Fibroblast of lung (primary cell): ENCODE results near the gene PRR7. TPM values are rescaled to one million over a fixed set of nuclear protein-coding genes. Genes with fewer than 3 reads are reported as not detected.

Experiments used
- DNase-seq, 2 donors: peaks; one replicate each; pipeline versions ENCODE4 v3.0.0 to v3.0.0-alpha.2; 2010; ENCODE audit warnings: low read depth in 2 of 2
- H2AFZ ChIP-seq: 2 replicates; pipeline ENCODE4 v1.5.1; 2012; ENCODE audit warnings: low read length, control low read depth, inconsistent platforms
- H3K27ac ChIP-seq: 2 replicates; pipeline ENCODE4 v1.5.1; 2011; ENCODE audit warnings: low read length, control low read depth; ENCODE audit not compliant: insufficient read depth
- H3K27me3 ChIP-seq: 2 replicates; pipeline ENCODE4 v1.5.1; 2011; ENCODE audit warnings: mild to moderate bottlenecking, low read length; ENCODE audit not compliant: control insufficient read depth, insufficient read depth
- H3K36me3 ChIP-seq: 2 replicates; pipeline ENCODE4 v1.5.1; 2011; ENCODE audit warnings: low read length; ENCODE audit not compliant: control insufficient read depth, insufficient read depth
- H3K4me1 ChIP-seq: 2 replicates; pipeline ENCODE4 v1.5.1; 2011; ENCODE audit warnings: low read length; ENCODE audit not compliant: control insufficient read depth, insufficient read depth; ENCODE audit errors: extremely low read depth
- H3K4me2 ChIP-seq: 2 replicates; pipeline ENCODE4 v1.5.1; 2011; ENCODE audit warnings: low read length, control low read depth; ENCODE audit not compliant: insufficient read depth; ENCODE audit errors: extremely low read depth
- H3K4me3 ChIP-seq, 4 experiments: fragments of 200-600 bp in 1 of 4; sonication (generic) in 1 of 4; replicated peaks in 1 of 4; 2 replicates each; pipeline ENCODE4 v1.5.1; 2011 to 2016; ENCODE audit warnings: low read length in 4 of 4, low read depth in 3 of 4, mild to moderate bottlenecking in 3 of 4, control low read depth in 2 of 4, inconsistent platforms in 1 of 4, mixed read lengths in 1 of 4; ENCODE audit not compliant: insufficient read depth in 1 of 4; ENCODE audit errors: control extremely low read depth in 1 of 4
- H3K79me2 ChIP-seq: 2 replicates; pipeline ENCODE4 v1.5.1; 2012; ENCODE audit warnings: mild to moderate bottlenecking, low read length, inconsistent platforms; ENCODE audit not compliant: control insufficient read depth, insufficient read depth
- H3K9ac ChIP-seq: 2 replicates; pipeline ENCODE4 v1.5.1; 2011; ENCODE audit warnings: mild to moderate bottlenecking, low read length, control low read depth; ENCODE audit not compliant: insufficient read depth
- H3K9me3 ChIP-seq: 2 replicates; pipeline ENCODE4 v1.5.1; 2012; ENCODE audit warnings: low read depth, low read length; ENCODE audit not compliant: control insufficient read depth, insufficient read depth
- H4K20me1 ChIP-seq: 2 replicates; pipeline ENCODE4 v1.5.1; 2011; ENCODE audit warnings: low read length; ENCODE audit not compliant: control insufficient read depth, insufficient read depth; ENCODE audit errors: extremely low read depth
- EZH2 ChIP-seq: IDR thresholded peaks from 2 replicates; pipeline ENCODE4 v1.5.1; 2012; ENCODE audit warnings: low read length, control low read depth, mild to moderate bottlenecking; ENCODE audit errors: missing control alignments
- polyA plus RNA-seq, 2 donors: library from polyadenylated mRNA; depleted of rRNA in 1 of 2; stranded (reverse) in 1 of 2; unstranded in 1 of 2; fragments of >200 nt; gene quantifications; 2 replicates each; pipeline ENCODE4 v1.2.1, GENCODE V29; 2011 to 2012; ENCODE audit warnings: missing spikeins in 1 of 2
- total RNA-seq: library from RNA; depleted of rRNA; stranded (reverse); fragments of >200 nt; gene quantifications from 2 replicates; pipeline ENCODE4 v1.2.1, GENCODE V29; 2014
- TF ChIP-seq, protein P1 (sequence below), 2 donors: IDR thresholded peaks in 1 of 2; conservative IDR thresholded peaks in 1 of 2; 1 replicate in 1 of 2; 2 replicates in 1 of 2; pipeline ENCODE4 v1.5.1; 2011 to 2012; ENCODE audit warnings: low read length in 2 of 2, control low read depth in 1 of 2, inconsistent platforms in 1 of 2, low read depth in 1 of 2, mild to moderate bottlenecking in 1 of 2

The PRR7 gene
- total and polyA plus RNA-seq, 2 donors (not counting 1 experiment from before 2014, with no cell fraction given), result 1.6 to 2.3 TPM

DNA sequence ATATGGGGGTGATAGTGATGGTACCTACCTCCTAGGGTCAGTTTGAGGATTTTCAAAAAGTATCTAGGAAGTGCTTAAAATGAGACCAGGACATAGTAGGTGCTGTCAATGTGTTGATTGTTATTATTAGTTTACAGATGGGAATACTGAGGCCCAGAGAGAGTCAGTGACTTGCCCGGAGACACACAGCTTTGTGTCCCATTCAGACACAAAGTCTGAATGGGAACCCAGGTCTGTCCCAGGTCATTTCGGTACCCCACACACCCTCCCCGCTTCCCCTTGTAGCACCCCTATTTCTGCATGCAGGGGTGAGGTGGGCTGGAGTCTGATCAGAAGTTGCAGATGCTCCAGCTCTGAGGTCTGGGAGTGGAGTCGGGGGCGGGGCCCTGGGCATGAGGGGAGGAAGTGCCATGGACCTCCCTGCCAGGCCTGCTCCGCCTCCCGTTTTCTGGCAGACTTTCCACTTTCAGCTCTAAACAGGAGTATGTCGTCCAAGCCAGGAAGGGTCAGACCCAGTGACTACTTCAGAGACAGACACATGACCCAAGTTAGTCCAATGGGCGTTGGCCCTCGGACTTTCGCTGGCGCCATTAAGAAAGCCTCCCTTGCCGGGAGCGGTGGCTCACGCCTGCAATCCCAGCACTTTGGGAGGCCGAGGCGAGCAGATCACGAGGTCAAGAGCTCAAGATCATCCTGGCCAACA is 30.1 kb downstream of the PRR7 start:
- TF ChIP-seq, protein P1, sequence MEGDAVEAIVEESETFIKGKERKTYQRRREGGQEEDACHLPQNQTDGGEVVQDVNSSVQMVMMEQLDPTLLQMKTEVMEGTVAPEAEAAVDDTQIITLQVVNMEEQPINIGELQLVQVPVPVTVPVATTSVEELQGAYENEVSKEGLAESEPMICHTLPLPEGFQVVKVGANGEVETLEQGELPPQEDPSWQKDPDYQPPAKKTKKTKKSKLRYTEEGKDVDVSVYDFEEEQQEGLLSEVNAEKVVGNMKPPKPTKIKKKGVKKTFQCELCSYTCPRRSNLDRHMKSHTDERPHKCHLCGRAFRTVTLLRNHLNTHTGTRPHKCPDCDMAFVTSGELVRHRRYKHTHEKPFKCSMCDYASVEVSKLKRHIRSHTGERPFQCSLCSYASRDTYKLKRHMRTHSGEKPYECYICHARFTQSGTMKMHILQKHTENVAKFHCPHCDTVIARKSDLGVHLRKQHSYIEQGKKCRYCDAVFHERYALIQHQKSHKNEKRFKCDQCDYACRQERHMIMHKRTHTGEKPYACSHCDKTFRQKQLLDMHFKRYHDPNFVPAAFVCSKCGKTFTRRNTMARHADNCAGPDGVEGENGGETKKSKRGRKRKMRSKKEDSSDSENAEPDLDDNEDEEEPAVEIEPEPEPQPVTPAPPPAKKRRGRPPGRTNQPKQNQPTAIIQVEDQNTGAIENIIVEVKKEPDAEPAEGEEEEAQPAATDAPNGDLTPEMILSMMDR (conservative IDR thresholded peaks at IDR 0.05 in 1 of 2, IDR thresholded peaks at IDR 0.05 in 1 of 2; ENCODE audit: low read depth in 1 of 2, low read length in 2 of 2), result no peak
- no peak for TF ChIP-seq EZH2

DNA sequence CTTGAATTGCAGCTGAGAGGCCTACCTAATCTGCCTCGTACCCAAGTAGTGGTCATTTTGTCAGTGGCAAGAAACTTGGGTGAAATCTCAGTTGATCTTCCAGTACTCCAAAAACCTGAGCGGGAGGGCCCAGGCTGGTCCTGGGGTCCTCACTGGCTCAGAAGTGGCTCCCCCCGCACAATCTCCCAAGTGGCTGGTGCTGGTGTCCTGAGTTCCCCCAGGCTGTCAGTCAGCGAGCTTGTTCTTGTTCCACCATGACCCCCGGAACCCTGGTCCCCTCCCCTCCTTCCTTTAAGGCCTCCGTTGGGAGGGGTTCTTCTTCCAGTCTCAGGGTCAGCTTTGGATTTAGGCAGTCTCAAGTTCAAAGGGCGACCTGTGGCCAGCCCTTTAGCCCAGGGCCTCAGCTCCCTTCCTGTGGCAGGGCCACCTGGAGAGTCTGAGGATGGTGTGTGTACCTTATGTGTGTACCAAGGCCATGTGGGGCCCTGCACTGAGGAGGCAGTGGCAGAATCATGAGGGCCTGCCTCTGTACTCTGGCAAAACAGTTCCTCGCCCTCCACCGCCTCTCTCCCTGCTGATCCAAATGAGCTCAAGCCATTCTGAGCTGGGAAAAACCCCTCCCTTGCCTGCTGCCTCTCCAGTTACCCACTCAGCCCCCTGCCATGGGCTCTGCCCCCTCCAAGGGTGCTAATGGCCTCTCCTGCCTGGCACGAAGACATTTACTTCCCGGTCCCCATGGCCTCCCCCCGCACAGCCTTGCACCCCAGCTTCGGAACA is 31.3 kb downstream of the PRR7 start:
- Histone ChIP-seq H2AFZ (no peak overlapping the region), H3K36me3 (peaks cover 13% of the 10 kb centered on the region), H4K20me1 (no peaks in the 10 kb centered on the region), H3K4me1 (peaks cover 31% of the 10 kb centered on the region), H3K9me3 (no peaks in the 10 kb centered on the region), H3K4me2 (no peak overlapping the region), H3K27me3 (no peaks in the 10 kb centered on the region), H3K79me2 (no peaks in the 10 kb centered on the region), H3K27ac (no peak overlapping the region), H3K4me3 (no peak overlapping the region), H3K9ac (no peak overlapping the region)
- no peak for TF ChIP-seq EZH2
- TF ChIP-seq, protein P1 (conservative IDR thresholded peaks at IDR 0.05 in 1 of 2, IDR thresholded peaks at IDR 0.05 in 1 of 2; ENCODE audit: low read depth in 1 of 2, low read length in 2 of 2), result no peak
- peak in 1 of 2 donors; percentile 38 for DNase-seq

More for the DNA sequence above, 30.1 kb downstream of the PRR7 start:
- Histone ChIP-seq H3K9ac (no peak overlapping the region), H3K36me3 (peaks cover 9% of the 10 kb centered on the region), H3K27ac (no peak overlapping the region), H4K20me1 (no peaks in the 10 kb centered on the region), H3K4me1 (peaks cover 34% of the 10 kb centered on the region), H3K27me3 (no peaks in the 10 kb centered on the region), H3K4me2 (no peak overlapping the region), H3K4me3 (no peak overlapping the region), H3K79me2 (peaks cover 10% of the 10 kb centered on the region), H2AFZ (no peak overlapping the region), H3K9me3 (no peaks in the 10 kb centered on the region)
- DNase-seq, result peak; percentile 78 to 83
